GM18870 (cell line): Measurements from ENCODE around the gene ZXDC.

ENCODE experiments used
- ATAC-seq: cut with Tn5 transposase; IDR thresholded peaks from one replicate; pipeline ENCODE4 v1.9.1; 2021; ENCODE audit warnings: moderate library complexity; ENCODE audit not compliant: unreplicated experiment

The ZXDC gene

DNA sequence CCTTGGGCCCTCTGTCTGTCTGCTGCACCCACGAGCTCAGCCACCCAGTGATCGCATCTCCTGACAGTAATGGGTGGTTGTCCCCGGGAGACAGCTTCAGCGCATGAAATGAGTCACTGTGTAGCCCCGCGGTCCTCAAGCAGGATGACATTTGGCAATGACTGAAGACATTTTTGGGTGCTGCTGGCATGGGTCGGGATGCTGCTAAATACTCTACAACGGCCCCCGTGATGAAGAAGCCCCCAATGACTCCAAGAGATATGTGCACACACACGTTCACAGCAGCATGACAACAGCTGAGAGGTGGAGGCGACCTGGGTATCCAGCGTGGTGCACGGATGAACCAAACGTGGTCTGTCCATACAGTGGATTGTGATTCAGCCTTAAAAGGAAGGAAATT is 17.4 kb upstream of the ZXDC start:
- ATAC-seq: no peak

DNA sequence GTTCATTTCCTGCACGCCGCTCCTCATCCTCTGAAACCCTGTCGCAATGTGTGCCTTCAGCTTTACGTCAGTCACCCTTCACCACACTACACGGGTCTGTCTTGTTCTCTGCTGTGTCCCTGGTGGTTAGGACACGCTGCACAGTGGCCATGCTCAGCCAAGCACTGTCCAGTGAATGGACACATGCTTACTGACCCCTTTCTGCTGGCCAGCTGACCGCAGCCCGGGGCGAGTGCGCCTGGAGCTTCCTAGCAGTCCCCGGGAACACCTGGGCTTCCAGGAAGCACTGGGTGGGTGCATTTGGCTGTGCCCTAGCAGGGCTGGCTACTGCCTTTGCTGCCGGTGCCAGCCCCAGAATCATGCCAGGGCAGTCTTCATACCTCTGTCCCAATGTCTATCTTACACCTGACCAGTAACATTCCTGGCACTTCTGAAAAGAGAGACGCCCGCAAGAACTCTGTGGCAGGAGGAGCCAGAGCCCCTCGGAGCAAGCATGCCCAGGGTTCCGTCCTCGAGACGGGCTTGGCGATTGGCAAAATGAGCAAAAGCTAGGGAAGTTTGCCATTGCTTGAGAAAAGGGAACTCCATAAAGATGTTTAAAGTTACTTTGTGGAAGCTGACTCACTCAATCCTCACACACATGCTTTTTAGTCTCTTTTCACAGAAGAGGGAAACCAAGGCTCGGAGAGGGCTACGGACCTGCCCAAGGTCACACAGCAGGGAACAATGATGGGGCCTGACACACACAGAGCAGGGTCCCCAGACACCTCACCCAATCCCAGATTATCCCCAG is 15.7 kb upstream of the ZXDC start:
- no peak for ATAC-seq

GRCh38 chr3:126490619-126491018 is 14.9 kb upstream of the ZXDC start:
- no peak for ATAC-seq

GRCh38 chr3:126488886-126489569 is 13.3 kb upstream of the ZXDC start:
- no peak for ATAC-seq

DNA sequence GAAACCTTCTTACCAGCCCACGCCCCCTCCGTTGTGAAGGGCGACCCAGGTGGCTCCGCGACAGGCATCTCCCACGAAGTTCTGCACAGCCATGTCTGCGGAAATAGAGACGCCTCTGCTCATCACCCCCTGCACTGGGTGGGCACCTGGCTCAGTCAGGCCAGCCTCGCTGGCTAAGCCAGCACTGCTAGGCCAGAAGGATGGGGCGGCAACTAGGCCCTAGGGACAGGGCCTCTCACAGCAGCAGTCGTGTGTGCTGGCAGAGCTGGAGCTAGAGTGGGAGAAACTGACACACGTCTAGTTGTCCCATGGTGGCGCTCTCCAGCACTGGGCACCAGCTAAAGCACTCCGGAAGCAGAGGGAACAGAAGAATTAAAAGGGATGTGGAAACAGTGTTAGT is 12.5 kb upstream of the ZXDC start:
- no peak for ATAC-seq

GRCh38 chr3:126487151-126487771 is 11.6 kb upstream of the ZXDC start:
- no peak for ATAC-seq

GRCh38 chr3:126486360-126486847 is 10.7 kb upstream of the ZXDC start:
- ATAC-seq: no peak

DNA sequence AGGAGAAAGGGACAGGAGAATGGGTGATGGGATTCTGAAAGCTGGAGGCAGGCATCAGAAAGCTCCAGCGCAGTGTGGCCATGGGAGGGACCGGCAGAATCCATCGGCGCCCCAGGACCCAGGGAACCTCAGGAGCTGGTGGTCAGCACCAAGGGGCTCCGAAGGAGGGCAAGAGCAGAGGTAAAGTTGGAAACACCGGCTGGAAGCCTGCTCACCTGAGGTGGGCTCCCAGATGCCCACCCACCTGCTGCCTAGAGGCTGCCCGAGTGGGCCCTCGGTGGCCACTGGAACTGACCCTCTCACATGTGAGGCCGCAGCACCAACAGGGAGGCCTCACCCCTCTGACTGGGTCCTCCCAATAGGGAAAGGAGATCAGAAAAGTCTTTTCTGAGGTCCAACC is 10.3 kb upstream of the ZXDC start:
- ATAC-seq: no peak

GRCh38 chr3:126485176-126485897 is 9.6 kb upstream of the ZXDC start:
- no peak for ATAC-seq

- no peak for ATAC-seq
Observed at GRCh38 chr3:126484662-126485061, 9.0 kb upstream of the ZXDC start.

- ATAC-seq: no peak
Observed at GRCh38 chr3:126484148-126484547, 8.5 kb upstream of the ZXDC start.

GRCh38 chr3:126483321-126483761 is 7.7 kb upstream of the ZXDC start:
- ATAC-seq: no peak

DNA sequence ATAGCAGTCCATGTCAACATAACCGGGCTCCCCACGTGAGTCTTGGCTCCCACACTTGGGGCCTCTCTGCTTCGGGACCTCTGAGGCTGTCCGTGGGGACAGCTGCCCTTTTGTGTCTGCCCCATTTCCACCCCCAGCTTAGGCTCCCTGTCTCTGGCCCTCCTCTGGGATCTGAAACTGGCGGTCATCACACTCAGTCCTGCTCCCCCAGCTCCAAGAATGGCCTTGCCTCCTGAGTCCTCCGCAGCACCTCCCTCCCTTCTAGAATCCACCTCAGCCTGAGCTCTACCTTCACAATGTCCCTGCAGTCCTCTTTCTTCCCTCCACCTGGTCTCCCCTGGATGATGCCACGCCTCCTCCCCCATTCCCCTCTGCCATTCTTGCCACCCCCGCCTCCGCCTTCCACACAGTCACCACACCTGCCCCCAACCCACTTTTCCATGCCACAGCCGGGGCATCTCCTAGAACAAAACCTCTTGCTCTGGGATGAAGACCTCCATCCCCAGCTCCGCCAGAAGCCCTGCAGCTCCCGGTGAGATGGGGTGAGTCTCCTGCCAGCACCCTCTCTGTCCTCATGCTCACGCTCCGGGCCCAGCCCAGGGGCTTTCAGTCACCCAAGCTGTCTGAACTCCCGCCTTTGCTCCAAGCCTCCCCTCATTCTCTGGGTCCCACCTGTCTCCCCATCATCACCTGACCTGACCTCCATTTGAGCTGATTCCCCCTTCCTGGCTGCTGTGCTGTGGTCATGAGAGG is 7.0 kb upstream of the ZXDC start:
- ATAC-seq: no peak

DNA sequence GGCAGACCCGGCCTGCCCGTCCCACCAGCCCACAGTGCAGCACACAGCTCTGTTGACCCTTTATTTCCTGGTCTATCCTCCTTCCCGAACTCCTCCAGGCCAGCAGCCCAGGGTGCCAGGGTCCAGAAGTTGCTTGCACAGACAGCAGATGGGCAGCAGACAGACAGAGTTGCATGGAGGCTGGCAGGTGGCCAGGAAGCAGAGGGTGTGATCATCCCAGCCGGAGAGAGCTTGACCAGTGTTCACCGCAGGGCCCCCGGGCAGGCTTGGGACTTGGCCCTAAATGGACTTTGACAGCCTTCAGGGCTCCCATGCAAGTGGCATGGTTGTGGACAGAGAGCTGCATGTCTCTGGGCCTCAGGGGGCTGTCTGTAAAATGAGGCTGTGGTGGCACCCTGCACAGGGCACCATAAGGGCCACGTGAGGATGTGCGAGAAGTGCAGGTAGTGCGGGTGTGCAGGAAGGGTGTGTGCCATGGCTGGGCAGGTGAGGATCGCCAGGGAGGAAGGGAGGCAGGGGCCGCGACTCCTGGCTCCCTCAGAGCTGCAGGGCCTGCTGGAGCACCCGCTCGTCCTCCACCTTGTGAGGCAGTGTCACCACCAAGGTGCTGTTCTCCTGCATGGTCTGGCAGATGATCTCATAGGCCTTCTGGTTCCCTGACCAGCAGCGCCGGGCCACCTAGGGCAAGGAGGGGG is 6.3 kb upstream of the ZXDC start:
- ATAC-seq: no peak

DNA sequence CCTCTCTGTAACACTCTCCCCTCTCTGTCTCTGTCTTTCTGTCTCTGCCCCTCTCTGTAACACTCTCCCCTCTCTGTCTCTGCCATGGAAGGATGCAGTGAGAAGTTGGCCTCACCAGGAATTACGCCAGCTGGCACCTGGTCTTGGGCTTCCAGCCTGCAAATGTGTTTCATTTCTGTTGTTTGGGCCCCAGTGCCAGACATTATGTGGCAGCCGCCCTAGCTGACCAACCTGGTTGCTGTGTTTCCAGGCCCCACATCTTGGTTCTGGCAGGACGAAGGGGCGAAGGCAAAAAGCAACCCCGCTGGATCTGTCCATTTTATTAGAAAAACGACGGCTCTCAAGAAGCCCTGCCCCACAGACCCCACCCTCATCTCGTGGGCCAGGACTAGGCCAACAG is 5.2 kb upstream of the ZXDC start:
- no peak for ATAC-seq

DNA sequence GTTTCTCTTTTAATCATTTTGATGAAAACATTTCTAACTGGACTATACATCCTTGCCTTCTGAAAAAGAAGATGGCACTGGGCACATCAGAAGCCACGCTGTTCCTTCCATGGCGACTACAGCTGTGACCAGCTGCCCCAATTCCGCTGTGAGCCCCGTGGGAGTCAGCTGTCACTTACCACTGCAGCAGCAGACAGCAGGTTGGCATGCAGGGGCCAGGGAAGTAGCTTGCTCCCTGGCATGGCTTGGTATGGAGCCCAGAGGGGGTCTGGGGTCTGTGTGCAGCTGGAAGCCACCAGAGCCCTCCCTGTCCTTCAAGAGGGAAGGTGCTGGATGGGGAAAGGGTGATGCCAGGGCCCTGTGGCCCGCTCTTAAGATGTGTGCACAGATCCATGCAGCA is 4.5 kb upstream of the ZXDC start:
- ATAC-seq: no peak

DNA sequence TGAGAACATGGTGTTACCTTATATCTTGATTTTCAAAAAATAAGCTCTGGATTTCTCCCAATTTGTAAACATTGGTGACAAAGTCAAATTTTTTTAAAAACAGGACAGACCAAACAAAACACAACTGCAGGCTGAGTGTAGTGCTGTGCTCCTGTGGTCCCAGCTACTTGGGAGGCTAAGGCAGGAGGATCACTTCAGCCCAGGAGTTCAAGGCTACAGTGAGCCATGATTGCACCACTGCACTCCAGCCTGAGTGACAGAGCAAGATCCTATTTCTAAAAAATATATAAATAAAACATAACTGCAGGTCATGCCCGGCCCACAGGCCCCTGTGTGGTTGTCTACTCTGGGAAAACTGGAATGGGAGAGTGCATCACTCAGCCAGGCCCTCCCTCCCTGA is 4.0 kb upstream of the ZXDC start:
- no peak for ATAC-seq

DNA sequence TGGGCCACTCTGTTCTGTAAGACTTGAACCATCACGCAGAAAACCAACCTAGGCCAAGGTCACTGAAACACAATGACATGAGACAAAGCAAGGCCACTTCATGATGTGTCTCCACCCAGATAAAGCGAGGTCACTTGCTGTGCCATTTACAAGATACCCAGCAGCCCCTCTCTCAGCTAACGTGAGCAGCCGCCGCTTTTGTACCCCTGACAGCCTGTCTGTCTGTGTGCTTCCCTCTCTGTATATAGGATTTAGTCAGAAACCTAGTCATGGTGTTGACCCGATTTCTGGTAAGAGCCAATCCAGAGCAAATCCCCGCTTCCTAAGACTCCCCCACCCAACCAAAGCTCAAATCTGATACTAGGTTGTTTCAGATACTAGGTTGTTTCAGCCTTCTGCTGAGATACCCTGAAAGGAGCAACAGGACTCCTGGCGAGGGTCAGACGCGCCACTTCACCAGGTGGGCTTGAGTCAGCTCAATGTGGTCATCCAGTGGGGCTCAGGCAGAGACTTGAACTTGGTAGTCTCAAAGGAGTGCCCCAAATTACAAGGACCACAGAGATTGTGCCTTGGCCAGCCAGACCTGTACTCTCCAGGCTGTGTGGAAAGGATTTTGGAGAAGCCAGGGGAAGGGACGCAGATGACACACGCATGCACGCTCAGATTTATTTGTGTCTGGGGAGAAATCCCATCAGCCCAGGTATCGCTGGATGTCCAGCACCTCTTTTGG is 3.1 kb upstream of the ZXDC start:
- no peak for ATAC-seq

DNA sequence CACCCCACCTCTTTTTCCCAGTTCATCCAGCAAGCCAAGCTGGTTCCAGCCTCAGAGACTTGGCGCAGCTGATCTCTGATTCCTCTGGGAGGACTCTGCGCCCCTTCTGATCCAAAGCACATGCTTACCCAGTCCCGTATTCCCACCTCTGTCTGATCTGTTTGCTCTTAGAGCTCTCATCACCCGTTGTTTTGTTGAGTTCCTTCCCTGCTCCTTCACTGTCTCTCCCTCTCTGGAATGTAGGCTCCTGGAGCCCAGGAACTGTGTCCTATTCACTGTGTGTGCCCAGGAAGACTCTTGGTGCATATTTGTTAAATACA is 1.3 kb upstream of the ZXDC start:
- ATAC-seq: no peak
